Femur (tissue), 1 donor: Measurements from ENCODE around the gene MIGA2.
"Not testable (repeated sequence)": the region's sequence is repeated elsewhere in the genome, so short reads cannot be mapped to it uniquely, and the experiment has no call there.

Source experiments
- DNase-seq: peaks from one replicate; pipeline ENCODE4 v3.0.0-alpha.2; 2017

MIGA2 gene

DNA sequence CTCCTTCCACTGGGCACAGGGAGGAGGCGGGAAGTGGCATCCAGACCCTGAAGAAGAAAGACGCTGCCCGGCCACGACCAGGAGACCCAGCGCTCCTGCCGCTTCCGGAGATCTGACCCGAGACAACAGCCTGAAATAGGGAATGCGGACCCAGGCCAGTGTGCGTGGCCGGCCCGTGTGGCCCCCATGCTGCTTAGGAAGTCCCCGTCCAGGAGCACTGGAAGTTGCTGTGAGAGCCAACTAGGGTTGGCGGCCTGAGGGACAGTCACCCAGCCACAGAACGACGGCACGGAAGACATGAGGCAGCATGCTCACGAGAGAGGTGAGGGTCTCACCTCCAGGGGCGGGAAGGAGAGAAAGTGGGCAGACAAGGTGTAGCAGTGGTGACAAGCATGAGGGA lies 25.3 kb upstream of the MIGA2 start:
- DNase-seq = no peak

DNA sequence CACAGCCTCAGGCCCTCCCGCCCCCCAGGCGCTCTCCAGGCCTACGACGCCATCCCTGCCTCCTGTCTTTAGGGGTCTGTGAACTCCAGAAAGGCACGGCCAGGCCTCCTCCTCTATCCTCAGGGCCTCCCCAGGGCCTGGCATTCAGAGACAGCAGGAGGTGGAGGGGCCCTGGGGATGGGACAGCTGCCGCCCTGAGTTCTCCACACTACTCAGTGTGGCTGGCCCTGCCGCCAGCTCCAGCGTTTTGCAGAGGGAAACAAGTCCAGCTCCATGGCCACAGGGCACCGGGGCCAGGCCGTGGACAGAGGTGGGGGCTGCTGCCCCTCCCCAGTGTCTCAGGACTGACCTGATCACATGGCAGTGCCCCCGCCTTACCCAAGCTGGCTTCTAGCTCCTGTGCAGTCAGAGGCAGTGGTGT lies 24.7 kb upstream of the MIGA2 start:
- DNase-seq = no peak

- no peak for DNase-seq
Observed at GRCh38 chr9:129012343-129012742, 24.1 kb upstream of the MIGA2 start.

- no peak for DNase-seq
Observed at GRCh38 chr9:129012893-129013448, 23.5 kb upstream of the MIGA2 start.

GRCh38 chr9:129013674-129014073 lies 22.8 kb upstream of the MIGA2 start:
- no peak for DNase-seq

DNA sequence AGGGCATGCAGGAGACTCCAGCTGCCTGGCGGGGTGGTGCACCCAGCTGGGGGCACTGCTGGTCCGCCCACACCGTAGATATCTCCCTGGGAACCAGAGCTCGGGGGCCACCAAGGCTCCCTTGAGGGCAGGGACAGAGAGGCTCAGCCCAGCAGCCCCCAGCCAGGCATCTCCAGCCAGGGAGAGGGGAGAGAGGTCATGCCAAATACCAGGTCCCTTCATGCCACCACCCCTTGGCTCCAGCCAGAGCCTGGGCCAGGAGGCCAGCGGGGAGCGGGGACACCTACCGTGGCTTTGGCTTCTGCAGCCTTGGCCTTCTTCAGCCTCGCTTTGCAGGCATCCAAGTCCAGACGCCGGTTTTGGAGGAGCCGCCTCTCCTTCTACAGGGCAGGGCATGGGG lies 22.3 kb upstream of the MIGA2 start:
- DNase-seq = no peak

GRCh38 chr9:129014608-129015007 lies 21.8 kb upstream of the MIGA2 start:
- DNase-seq = no peak

- no peak for DNase-seq
Observed at GRCh38 chr9:129021091-129021490, 15.3 kb upstream of the MIGA2 start.

DNA sequence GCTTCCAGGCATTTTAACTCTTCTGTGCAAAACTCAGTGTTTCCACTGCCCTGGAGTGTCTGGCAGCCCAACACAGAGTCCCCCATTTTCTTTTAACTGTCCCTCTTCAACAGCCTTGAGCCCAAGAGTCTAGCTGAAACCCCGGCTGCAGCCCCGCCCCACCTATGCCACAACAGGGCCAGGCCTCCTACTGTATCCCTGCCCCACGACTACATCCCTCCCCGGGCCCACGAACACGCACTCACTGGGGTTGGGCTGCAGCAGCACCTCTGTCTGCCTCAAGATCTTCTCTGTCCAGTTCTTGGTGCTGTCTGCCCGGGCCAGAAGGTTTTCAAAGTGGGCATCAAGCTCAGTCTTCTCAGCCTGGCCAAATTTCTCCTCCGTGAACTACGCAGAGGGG lies 14.4 kb upstream of the MIGA2 start:
- no peak for DNase-seq

- peak; percentile 89 for DNase-seq
Observed at GRCh38 chr9:129023036-129023907, 13.2 kb upstream of the MIGA2 start.

DNA sequence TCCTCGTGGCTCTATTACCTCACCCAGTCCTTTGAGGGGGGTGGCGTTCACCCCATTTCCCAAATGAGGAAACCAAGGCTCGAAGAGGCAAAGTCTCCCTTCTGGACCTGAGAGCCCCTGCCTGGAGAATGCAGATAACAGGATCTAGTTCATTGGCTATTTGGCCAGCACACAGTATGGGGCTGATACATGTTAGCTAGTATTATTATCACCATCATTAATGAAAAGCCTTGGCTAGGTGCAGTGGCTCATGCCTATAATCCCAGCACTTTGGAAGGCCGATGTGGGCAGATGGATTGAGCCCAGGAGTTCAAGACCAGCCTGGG lies 12.6 kb upstream of the MIGA2 start:
- no peak for DNase-seq

DNA sequence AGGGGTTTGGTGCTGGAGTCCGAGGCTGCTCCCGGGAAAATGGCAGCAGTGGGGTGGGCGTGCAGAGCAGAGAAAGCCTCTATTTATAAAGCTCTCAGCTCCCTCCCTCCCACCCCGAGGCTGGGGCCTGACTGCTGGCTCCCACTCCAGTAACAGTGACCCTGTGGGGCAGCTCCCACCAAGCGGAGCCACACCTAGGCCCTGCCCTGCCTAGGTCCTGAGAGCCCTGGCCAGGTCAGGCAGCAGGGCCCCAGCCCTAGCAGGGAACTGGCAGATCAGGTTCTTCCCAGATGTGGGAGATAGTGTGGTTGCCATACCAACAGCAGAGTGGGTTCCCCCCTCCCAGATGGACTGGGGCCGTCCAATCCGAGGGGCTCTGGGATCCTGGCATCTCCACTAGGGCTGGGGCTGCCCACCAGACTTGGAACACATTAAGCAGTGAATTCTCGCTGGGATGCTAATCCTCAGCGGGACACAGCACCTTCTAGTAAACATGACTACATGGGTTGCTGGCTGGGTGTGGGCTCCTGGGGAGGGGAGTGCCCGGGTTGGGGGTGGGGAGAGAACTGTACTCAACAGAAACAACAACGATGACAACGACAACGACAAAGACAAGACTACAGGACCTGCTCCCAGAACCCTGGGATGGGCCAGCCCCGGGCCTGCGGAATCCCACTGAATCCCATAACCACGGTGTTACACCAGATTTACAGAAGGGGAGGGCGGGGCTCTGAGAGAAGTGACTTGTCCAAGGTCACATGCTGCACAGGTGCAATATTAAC lies 9.8 kb upstream of the MIGA2 start:
- DNase-seq = peak; percentile 58

DNA sequence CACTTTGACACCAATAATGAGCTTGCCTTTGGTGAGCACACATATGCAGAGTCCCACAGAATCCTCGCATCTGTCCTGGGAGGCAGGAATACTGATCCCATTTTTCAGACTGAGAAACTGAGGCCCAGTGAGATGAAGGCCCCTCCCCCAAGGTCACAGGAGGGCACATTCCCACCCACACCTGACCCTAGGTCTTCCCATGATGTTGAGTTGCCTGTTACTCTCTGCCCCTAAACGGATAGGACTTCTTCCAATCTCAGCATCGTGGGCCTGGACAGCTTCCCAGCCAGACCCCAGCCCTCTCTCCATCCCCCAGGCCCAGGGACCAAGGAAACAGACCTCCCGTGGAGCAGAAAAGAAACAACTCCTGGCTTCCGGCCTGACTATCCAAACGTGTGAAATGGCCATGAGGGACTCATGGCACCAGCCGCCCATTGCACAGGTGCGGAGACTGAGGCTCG lies 9.2 kb upstream of the MIGA2 start:
- no peak for DNase-seq

GRCh38 chr9:129027685-129028191 lies 8.7 kb upstream of the MIGA2 start:
- no peak for DNase-seq

GRCh38 chr9:129028192-129028966 lies 8.0 kb upstream of the MIGA2 start, which contains the start of gene SH3GLB2:
Gene SH3GLB2 (minus strand): TSS chr9:129028331. CDS start chr9:129028154, 177 bp downstream.
- peak; percentile 99 for DNase-seq

GRCh38 chr9:129030191-129030590 lies 6.2 kb upstream of the MIGA2 start:
- no peak for DNase-seq

DNA sequence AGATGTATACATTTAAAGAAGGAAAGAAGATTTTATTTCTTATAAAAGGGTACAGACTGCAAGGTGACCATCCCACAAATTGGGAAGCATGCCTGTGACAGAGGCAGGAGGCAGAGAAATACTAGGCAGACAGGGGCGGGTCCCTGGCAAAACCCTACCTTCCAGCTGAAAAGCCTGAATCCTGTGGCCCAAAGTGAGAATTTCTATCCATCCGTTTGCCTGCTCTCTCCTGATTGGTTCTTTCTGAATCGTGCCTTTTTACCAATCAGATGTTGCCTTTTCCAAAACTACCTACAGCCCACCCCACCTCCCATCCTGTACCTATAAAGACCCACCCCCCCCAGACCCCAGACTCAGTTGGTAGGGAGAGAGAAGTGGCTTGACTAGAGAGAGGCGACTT lies 4.9 kb upstream of the MIGA2 start:
- no peak for DNase-seq

GRCh38 chr9:129032541-129033159 lies 3.8 kb upstream of the MIGA2 start:
- DNase-seq = no peak

DNA sequence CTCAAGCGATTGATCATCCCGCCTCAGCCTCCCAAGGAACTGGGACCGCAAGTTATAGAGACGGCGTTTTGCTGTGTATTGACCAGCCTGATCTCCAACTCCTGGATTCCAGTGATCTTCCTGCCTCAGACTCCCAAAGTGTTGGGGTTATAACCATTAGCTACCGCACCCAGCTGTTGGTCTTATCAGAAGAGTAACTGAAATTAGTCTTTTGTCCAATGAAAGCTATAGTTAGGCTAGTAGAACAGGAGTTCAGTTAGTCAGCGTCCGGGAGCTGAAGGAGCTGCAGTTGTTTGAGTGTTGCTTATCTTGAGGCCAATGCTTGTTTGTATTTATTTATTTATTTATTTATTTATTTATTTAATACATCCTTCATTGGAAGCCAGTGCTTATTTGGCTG lies 3.2 kb upstream of the MIGA2 start:
- no peak for DNase-seq

- DNase-seq = not testable (repeated sequence)
Observed at GRCh38 chr9:129035838-129036237, 588 bp upstream of the MIGA2 start.

GRCh38 chr9:129036923-129037766 lies 719 bp downstream of the MIGA2 start:
- no peak for DNase-seq
